AG09319 (cell line): ENCODE measurements around the gene SCN5A.

Experiments
- DNase-seq: peaks from one replicate; pipeline ENCODE4 v3.0.0-alpha.2; 2010; ENCODE audit warnings: low read depth; ENCODE audit errors: extremely low read depth
- CTCF ChIP-seq: IDR thresholded peaks from 2 replicates; pipeline ENCODE4 v1.5.1; 2011; ENCODE audit warnings: low read depth, mild to moderate bottlenecking, inconsistent platforms, low read length, moderate library complexity

Gene SCN5A

GRCh38 chr3:38545983-38546382, 103.5 kb downstream of the SCN5A start:
- no peak for DNase-seq
- TF ChIP-seq CTCF, result no peak

GRCh38 chr3:38545550-38545949, 103.9 kb downstream of the SCN5A start:
- DNase-seq, result no peak

GRCh38 chr3:38544926-38545325, 104.6 kb downstream of the SCN5A start:
- DNase-seq, result no peak
- TF ChIP-seq CTCF, result no peak

More at GRCh38 chr3:38545550-38545949, 103.9 kb downstream of the SCN5A start:
- TF ChIP-seq CTCF, result no peak

- no peak for TF ChIP-seq CTCF
- DNase-seq, result no peak
These were observed 105.9 kb downstream of the SCN5A start for GRCh38 chr3:38543586-38543985.

- DNase-seq, result no peak
- no peak for TF ChIP-seq CTCF
These were observed 106.8 kb downstream of the SCN5A start for GRCh38 chr3:38542401-38543298.

GRCh38 chr3:38541806-38542205, 107.7 kb downstream of the SCN5A start:
- DNase-seq, result no peak
- no peak for TF ChIP-seq CTCF

- no peak for DNase-seq
- no peak for TF ChIP-seq CTCF
These were observed 110.6 kb downstream of the SCN5A start for GRCh38 chr3:38538773-38539353.
